Activated CD4-positive, alpha-beta T cell treated with anti-CD3 and anti-CD28 coated beads, Interleukin-2, Interleukin-4, amounts not matched to agents 100 ng/mL and 50 ng/mL, durations not matched to agents 16 hours and 8 hours (primary cell): ENCODE data around the gene EGLN1.
A peak's percentile ranks its signal among the peaks of the same experiment; 100 is the strongest.
"Not testable (repeated sequence)": the region's sequence is repeated elsewhere in the genome, so short reads cannot be mapped to it uniquely, and the experiment has no call there.

Source experiments
- DNase-seq: peaks from one replicate; pipeline ENCODE4 v3.0.0-alpha.2; 2020; ENCODE audit warnings: low spot score

The EGLN1 gene

GRCh38 chr1:231359113-231359512 is 63.0 kb downstream of the EGLN1 start:
- DNase-seq = no peak

DNA sequence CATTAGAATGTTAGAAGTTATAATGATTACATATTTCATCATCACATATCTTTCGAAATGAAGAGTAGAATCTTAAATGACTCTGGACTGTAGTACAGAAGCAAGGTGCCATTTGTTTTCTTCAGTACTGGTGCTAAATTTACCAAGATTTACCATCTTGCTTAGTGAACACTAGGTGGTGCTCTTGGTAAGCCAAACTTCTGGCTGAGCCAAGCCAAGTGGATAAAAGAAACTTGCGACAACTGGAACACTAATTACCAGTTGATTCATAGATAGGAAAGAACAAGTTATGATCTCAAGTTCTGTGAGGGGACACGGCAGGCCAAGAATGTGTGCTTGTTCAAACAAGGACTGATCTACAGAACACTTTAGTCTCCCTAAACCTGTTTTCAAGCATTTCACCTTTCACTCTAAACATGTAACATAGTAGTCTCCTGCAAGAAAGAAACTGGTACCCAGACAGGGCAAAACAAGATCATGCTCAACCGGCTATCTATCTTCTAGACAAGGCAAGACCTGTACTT is 64.2 kb downstream of the EGLN1 start:
- peak; percentile 66 for DNase-seq

- DNase-seq = no peak
Measured at GRCh38 chr1:231357187-231357772, 64.8 kb downstream of the EGLN1 start.

- no peak for DNase-seq
Measured at GRCh38 chr1:231355171-231355570, 66.9 kb downstream of the EGLN1 start.

DNA sequence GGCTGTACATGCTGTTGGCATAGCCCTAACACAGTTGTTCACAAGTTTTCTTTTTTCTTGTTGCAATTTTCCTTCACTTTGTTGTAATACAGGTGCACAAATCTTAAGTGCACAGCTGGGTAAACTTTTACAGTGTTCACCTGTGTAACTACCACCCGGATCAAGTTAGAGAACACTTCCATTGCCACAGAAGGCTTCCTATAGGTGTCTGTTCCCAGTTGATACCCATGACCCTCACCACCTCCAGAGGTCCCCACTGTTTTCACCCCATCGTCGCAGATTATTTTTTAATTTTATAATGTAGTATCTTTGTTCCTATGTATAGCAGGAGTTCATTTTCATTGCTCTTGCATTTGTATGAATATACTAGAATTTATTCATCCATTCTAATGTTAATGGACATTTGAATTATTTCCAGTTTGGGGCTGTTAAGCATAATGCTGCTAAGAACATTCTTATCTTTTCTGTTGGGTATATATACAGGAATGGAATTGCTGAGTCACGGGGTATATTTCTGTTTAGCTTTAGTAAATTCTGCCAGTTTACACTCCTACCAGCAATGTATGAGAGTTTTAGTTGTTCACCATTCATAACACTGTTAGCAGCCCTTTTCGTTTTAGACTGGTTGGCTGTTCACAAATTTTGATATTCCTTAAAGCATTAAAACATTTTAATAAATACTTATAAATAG is 67.6 kb downstream of the EGLN1 start:
- no peak for DNase-seq

DNA sequence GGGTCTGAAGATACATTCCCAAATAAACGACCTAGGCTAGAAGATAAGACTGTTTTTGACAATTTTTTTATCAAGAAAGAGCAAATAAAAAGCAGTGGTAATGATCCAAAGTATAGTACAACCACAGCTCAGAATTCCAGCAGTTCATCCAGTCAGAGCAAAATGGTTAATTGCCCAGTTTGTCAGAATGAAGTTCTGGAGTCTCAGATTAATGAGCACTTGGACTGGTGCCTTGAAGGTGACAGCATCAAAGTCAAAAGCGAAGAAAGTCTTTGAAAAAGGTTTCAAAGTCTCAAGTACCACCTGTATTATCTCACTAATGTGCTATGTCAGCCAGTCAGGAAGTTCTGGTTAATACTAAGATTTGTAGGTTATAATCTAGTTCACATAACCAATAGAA is 69.0 kb downstream of the EGLN1 start:
- DNase-seq = no peak

- no peak for DNase-seq
Measured at GRCh38 chr1:231351816-231352215, 70.3 kb downstream of the EGLN1 start.

DNA sequence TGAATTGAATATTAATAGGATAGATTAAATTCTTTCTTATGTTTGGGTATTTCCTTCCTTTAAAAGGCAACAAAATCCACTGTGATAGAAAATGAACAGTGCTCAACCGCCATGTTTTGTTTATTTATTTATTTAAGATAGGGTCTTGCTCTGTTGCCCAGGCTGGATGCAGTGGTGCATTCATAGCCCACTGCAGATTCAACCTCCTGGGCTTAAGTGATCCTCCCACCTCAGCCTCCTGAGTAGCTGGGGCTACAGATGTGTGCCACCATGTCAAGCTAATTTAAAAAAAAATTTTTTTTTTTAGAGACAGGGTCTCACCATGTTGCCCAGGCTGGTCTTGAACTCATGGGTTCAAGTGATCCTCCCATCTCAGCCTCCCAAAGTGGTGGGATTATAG is 73.2 kb downstream of the EGLN1 start:
- not testable (repeated sequence) for DNase-seq

DNA sequence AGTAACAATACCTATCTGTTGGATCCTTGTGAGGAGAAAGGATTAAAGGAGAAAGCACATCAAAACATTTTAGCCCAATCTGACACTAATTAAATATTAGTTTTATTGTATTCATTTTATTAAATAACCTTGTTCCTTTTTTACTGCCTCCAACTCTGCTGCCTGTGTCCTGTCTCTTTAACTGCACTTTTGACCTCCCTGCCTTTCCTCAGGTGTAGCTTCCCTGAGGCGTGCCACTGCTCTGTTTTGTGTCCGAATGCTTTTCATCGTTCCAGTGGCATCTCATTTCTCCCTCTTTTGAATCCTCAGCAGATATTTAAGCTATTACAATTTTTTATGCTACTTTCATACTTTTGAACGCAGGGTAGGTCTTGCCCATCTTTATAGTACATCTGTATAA is 73.6 kb downstream of the EGLN1 start:
- no peak for DNase-seq

GRCh38 chr1:231347961-231348360 is 74.1 kb downstream of the EGLN1 start:
- DNase-seq = no peak

DNA sequence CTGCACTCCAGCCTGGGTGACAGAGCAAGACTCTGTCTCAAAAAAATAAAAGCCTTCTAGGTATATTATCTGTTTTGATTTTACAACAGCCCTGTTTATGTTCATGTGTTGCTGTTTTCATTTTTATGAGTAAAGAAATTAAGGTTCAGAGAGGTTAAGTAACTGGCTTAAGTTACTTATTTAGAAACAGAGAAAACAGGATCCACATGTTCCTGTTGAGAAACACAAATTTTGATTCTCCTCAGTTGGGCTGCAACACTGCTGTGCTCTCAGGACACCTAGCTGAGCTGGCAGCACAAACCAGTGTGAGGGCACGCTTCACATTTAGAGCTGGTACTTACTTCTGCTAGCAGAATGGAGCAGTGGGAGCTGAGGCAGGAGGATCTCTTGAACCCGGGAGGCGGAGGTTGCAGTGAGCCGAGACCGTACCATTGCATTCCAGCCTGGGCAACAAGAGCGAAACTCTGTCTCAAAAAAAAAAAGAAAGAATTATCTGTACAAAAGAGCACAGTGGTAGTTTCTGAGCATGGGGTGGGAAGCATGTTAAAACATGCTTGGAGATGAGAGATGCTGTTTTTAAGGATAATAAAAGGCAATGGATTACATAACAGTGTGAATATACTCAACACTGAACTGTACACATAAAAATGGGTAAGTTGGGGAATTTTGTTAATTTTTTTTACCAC is 81.6 kb downstream of the EGLN1 start:
- DNase-seq = no peak

DNA sequence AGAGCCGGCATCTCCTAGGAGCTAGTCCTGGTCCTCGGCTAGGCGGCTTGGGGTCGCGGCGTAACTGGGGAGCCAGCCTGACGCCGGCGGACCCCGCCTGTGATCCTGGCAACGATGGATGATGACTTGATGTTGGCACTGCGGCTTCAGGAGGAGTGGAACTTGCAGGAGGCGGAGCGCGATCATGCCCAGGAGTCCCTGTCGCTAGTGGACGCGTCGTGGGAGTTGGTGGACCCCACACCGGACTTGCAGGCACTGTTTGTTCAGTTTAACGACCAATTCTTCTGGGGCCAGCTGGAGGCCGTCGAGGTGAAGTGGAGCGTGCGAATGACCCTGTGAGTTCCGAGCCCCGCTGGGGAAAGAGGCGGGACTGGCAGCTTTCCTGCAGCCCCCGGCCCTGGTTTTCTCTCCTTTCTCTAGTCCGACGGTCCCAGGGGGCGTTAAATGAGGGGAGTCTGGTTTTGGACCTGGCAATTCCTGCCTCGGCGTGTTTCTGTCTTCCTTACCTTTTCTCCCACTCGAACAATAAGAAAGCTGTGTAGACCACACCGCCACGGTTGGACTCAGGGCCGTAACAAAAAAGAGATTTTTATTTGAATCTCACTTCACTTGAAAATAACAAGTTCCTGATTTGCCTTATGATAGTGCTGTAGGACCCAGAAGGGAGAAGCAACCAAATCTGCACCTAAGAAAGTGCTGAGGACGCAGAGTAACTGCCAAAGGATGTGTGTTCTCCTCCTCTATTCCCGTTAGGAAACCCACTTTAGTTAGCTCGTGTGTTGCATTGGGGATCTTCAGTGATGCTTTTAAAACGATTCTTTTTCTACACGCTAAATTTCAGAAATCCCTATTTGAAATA is 83.6 kb downstream of the EGLN1 start, which contains the start of gene SPRTN:
TSS of gene SPRTN (plus strand) at position 24 of the 859 bp plus-strand sequence. CDS start at position 115, 91 bp downstream.
- DNase-seq = no peak

GRCh38 chr1:231337472-231338269 is 84.4 kb downstream of the EGLN1 start, which contains the start of gene EXOC8:
Gene EXOC8 (minus strand): TSS chr1:231337852. CDS start chr1:231337745, 107 bp downstream.
- DNase-seq = peak; percentile 97

DNA sequence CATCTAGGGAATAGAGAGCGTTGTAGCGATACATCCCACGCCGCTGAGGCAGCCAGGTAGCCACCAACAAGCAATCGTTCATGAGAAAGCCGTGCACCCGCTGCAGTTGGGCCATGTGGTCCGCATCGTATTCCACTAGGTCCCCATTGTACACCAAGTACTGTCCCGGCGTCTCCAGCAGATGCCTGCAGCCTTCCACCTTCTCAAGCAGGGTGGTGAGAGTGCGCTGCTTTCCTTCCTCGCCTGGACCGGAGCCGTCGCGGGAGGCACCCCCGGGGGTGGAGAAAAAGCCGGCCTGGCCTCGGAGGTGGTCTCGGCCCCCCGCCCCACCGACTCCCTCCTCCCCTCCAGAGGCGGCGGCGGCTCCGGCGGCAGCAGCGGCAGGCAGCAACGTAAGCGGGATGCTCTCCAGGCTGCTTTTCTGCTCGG is 85.0 kb downstream of the EGLN1 start:
- DNase-seq = no peak

DNA sequence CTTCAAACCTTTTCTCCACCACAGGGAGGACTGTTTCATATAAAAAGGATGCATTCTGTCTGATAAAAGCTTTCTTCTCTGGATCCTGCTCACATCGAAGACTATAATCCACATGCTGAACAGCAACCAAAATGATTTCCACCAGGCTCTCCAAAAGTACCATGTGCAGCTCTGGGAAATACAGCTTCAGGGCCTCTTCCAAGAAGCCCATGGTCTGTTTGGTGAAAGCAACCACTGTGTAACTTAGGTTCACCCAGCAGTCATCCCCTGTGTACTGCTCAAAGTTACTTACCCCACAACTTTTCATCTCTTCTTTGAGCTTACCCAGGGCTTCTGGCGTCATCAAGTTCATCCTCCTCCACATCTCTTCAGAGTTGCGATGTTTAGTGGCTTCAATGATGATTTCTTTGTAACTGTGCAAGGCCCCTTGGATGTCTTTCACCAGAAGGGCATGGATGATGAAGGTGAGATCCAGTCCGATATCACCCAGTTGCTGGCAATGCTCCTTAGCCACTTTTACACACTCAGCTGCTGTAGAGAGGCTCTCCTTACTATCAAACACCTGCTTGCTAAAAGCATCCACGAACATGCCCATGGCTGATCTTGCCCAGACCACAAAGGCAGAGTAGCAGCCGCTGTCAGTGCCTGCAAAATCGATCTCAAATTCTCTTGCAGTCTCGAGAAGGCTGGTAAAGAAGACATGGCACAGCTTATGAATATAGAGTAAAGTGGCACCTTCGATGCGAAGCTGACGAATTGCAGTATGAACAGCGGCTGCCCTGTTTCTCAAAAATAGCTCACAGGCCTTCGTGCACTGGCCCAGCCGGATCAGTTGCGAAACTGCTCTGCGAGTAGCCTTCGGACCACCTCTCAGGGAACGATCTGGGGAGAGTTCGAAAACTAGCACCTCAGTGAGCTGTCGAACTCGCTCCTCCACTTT is 86.2 kb downstream of the EGLN1 start:
- peak; percentile 29 for DNase-seq

DNA sequence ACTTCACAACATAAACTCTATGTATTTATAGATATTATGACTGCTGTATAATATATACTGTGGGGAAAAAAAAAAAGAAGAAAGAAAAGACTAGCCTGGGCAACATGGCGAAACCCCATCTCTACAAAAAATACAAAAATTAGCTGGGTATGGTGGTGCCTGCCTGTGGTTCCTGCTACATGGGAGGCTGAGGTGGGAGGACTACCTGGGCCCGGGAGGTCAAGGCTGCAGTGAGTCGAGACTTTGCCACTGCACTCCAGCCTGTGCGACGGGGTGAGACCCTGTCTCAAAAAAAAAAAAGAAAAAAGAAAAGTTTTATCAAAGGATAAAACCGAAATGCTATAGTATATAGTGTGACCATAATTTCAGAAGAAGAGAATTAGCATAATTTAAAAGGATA is 87.1 kb downstream of the EGLN1 start:
- DNase-seq = no peak

GRCh38 chr1:231334079-231334666 is 87.9 kb downstream of the EGLN1 start:
- peak; percentile 18 for DNase-seq

DNA sequence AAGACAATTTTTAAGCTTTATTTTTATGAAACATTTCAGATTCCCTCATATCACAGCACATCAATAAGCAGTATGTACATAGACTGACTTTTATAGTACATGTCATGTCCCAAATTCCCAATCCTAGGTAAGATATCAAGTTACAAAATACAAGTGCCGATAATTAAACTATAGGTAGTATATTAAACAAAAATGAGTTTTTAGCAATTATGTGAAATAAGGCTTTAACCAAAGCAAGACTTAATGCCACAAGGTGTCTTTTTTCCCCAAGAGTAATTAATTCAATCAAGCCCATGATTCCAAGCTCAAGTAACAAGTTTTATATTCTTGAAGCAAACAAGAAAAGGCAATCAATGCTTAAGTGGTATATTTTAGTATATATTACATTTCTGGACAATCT is 89.3 kb downstream of the EGLN1 start:
- DNase-seq = no peak

GRCh38 chr1:231329483-231329882 is 92.6 kb downstream of the EGLN1 start:
- DNase-seq = no peak

DNA sequence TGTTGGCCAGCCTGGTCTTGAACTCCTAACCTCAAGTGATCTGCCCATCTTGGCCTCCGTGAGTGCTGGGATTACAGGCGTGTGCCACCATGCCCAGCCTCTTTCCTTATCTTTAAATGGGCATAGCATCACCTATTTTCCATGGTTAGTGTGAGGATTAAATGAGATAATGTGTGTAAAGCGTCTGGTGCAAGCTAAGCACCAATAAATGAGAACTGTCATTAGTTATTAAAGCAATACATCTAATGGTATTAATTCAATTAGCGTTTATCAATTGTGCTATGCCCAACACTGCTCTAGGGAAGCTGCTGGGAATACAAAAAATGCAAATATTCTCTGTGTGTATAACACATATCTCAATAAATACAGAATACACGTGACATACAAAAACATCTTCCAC is 94.5 kb downstream of the EGLN1 start:
- no peak for DNase-seq
